Stimulated activated naive CD8-positive, alpha-beta T cell treated with anti-CD3 and anti-CD28 coated beads, Interleukin-15, Interleukin-2, amounts not matched to agents 100 ng/mL and 50 ng/mL, for 24 hours (primary cell): ENCODE measurements around the gene CCL8.

Experiments used
- H3K27ac Mint-ChIP-seq: one replicate; pipeline ENCODE4 v1.8.0; 2021; ENCODE audit warnings: mild to moderate bottlenecking, mixed read lengths
- H3K27me3 Mint-ChIP-seq: one replicate; pipeline ENCODE4 v1.8.0; 2021; ENCODE audit warnings: mixed read lengths
- H3K36me3 Mint-ChIP-seq: one replicate; pipeline ENCODE4 v1.8.0; 2021; ENCODE audit warnings: low read depth, mixed read lengths
- H3K4me1 Mint-ChIP-seq: one replicate; pipeline ENCODE4 v1.8.0; 2021; ENCODE audit warnings: low read depth, mixed read lengths
- H3K4me3 Mint-ChIP-seq: one replicate; pipeline ENCODE4 v1.8.0; 2021; ENCODE audit warnings: mild to moderate bottlenecking, mixed read lengths
- H3K9me3 Mint-ChIP-seq: one replicate; pipeline ENCODE4 v1.8.0; 2021; ENCODE audit warnings: mixed read lengths

Gene CCL8

GRCh38 chr17:34349751-34350150, 30.5 kb downstream of the CCL8 start:
- no peaks in the 10 kb centered on the region for H3K9me3 Mint-ChIP-seq
- H3K4me1 Mint-ChIP-seq, result no peaks in the 10 kb centered on the region
- peaks cover 24% of the 10 kb centered on the region for H3K27me3 Mint-ChIP-seq
- no peaks in the 10 kb centered on the region for H3K36me3 Mint-ChIP-seq
- H3K27ac Mint-ChIP-seq, result no peak overlapping the region
- H3K4me3 Mint-ChIP-seq, result no peak overlapping the region

DNA sequence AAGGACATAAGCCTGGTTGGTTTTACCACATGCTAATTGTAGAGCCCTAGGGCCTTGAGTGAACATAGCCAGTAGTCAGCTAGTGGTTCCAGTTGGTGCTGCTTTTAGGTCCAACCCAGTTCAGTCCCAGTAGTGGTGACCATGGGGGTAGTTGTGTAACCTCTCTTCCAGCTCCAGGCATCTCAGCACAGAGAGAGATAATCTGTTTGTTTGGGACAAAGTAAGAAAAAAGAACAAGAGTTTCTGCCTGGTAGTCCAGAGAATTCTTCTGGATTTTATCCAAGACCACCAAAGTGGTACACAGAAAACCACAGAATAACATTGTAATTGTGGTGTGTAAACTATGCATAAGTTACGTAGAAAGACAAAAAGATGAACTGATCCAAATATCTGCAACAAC, 31.9 kb downstream of the CCL8 start:
- Mint-ChIP-seq H3K27me3 (peaks cover 22% of the 10 kb centered on the region), H3K4me3 (no peak overlapping the region), H3K27ac (no peak overlapping the region), H3K4me1 (no peaks in the 10 kb centered on the region), H3K9me3 (no peaks in the 10 kb centered on the region), H3K36me3 (no peaks in the 10 kb centered on the region)

DNA sequence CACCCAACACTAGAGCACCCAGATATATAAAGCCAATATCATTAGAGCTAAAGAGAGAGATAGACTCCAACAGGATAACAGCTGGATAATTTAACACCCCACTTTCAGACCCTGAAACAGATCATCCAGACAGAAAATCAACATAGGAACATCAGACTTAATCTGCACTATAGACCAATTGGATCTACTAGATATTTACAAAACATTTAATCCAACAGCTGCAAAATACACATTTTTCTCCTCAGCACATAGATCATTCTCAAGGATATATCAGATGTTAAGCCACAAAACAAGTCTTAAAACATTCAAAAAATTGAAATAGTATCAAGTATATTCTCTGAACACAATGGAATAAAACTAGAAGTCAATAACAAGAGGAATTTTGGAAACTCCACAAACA, 33.0 kb downstream of the CCL8 start:
- H3K36me3 Mint-ChIP-seq, result no peaks in the 10 kb centered on the region
- no peaks in the 10 kb centered on the region for H3K9me3 Mint-ChIP-seq
- no peak overlapping the region for H3K27ac Mint-ChIP-seq
- H3K4me3 Mint-ChIP-seq, result no peak overlapping the region
- no peaks in the 10 kb centered on the region for H3K4me1 Mint-ChIP-seq
- H3K27me3 Mint-ChIP-seq, result peaks cover 19% of the 10 kb centered on the region

DNA sequence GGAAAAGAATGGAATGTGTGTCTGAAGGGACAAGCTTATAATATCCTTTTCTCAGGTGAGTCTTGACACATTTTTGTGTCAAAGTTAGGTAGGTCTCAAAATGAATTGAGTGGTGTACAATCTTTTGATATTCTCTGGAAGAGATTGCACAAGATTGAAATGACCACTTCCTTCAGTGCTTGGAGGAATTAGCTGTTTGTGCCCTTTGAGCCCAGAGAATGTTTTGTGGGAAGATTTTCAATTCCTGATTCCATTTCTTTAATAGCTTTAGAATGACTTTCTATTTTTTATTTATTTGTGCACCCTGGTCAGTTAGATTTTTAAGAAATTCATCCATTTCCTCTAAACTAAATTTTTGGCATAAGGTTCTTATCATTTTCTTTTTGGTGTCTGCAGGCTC, 35.4 kb downstream of the CCL8 start:
- H3K9me3 Mint-ChIP-seq, result no peaks in the 10 kb centered on the region
- peaks cover 14% of the 10 kb centered on the region for H3K27me3 Mint-ChIP-seq
- no peaks in the 10 kb centered on the region for H3K4me1 Mint-ChIP-seq
- no peaks in the 10 kb centered on the region for H3K36me3 Mint-ChIP-seq
- no peak overlapping the region for H3K4me3 Mint-ChIP-seq
- H3K27ac Mint-ChIP-seq, result no peak overlapping the region

DNA sequence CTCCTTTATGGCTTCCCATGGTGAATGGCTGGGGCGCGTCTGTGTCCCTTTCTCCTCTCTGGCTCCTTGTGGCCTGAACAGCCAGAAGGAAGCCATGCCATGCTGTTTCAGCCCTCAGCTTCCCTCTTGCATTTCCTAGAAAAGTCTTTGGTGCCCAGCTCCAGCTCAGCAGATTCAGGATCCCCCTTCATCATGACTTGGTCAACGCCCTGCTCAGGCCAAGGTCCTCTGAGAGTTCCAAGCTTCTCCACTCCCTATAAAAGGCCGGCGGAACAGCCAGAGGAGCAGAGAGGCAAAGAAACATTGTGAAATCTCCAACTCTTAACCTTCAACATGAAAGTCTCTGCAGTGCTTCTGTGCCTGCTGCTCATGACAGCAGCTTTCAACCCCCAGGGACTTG, 37.0 kb downstream of the CCL8 start, which contains the start of gene CCL13:
Gene CCL13 (plus strand): TSS at position 287 of the 400 bp plus-strand sequence. CDS start 47 bp downstream, at position 334.
- H3K36me3 Mint-ChIP-seq, result no peaks in the 10 kb centered on the region
- no peak within 1 kb of the TSS for H3K27ac Mint-ChIP-seq
- peaks cover 5% of the 10 kb centered on the region for H3K4me1 Mint-ChIP-seq
- peaks cover 14% of the 10 kb centered on the region for H3K27me3 Mint-ChIP-seq
- H3K9me3 Mint-ChIP-seq, result no peaks in the 10 kb centered on the region
- H3K4me3 Mint-ChIP-seq, result no peak within 1 kb of the TSS

DNA sequence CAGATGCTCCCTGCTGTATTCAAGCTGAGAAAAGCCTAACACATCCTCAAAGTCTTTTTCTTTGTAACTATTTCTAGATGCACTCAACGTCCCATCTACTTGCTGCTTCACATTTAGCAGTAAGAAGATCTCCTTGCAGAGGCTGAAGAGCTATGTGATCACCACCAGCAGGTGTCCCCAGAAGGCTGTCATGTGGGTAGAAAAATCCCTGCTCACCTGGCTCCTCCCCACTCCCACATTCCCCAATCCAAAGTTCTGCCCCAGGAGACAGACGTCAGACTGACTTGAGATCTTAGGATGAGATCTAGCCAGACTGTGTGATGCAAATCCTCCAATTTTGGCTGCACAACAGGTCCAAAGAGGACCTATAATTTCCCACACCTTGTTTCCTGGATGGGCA, 38.2 kb downstream of the CCL8 start:
- no peak overlapping the region for H3K4me3 Mint-ChIP-seq
- H3K9me3 Mint-ChIP-seq, result no peaks in the 10 kb centered on the region
- H3K27me3 Mint-ChIP-seq, result peaks cover 9% of the 10 kb centered on the region
- H3K36me3 Mint-ChIP-seq, result no peaks in the 10 kb centered on the region
- H3K4me1 Mint-ChIP-seq, result peaks cover 6% of the 10 kb centered on the region
- H3K27ac Mint-ChIP-seq, result no peak overlapping the region

DNA sequence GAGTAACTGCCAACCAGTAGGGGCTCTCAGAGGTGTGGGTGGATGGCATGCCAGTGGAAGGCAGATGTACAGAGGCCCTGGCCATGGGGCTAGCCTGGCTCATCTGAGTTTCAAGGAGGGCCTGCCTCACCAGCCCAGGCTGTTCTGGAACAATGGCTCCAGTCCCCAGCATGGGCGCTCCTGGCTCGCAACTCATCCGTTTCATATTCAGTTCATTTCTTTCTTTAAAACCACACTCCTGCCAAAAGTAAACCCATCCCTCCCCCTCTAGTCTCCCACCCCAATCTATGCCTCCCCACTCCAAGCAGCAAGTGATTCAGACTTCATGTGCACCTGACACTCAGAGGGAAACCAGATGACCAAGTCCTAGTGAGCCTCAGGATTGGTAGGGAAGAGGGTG, 39.4 kb downstream of the CCL8 start:
- no peaks in the 10 kb centered on the region for H3K9me3 Mint-ChIP-seq
- H3K36me3 Mint-ChIP-seq, result no peaks in the 10 kb centered on the region
- peaks cover 12% of the 10 kb centered on the region for H3K4me1 Mint-ChIP-seq
- H3K27me3 Mint-ChIP-seq, result peaks cover 14% of the 10 kb centered on the region
- H3K27ac Mint-ChIP-seq, result no peak overlapping the region
- H3K4me3 Mint-ChIP-seq, result no peak overlapping the region

- Mint-ChIP-seq H3K9me3 (no peaks in the 10 kb centered on the region), H3K36me3 (no peaks in the 10 kb centered on the region), H3K4me1 (peaks cover 22% of the 10 kb centered on the region), H3K27ac (no peak overlapping the region), H3K4me3 (no peak overlapping the region), H3K27me3 (peaks cover 13% of the 10 kb centered on the region)
Measured at GRCh38 chr17:34360601-34361270, 41.5 kb downstream of the CCL8 start.

DNA sequence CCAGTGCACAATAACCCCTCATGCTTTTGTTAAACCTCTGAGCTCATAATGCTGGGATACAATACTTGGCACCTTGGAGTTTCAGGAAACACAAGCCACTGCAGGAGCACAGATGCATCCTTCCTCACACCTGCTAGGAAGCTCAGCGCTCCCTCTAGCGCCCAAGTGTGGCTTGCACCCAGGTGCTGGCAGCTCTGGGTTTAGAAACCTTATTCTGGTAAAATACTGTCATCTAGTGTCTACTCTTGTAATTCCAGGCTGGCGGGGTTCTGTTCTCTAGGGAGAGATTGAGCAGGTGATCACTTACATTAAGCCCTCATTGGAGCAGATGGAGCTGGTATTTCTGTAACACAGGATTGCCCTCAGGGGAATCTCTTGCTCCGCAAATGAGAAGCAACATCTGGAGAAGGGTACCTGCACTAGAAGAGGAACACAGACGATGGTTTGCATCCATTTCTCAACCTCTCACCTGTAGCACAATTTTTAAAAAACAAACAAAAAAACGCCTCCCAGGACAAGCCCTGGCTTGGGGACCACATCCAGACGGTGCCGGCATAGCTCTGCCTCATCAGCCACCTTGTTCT, 42.3 kb downstream of the CCL8 start:
- Mint-ChIP-seq H3K36me3 (no peaks in the 10 kb centered on the region), H3K27ac (no peak overlapping the region), H3K27me3 (peaks cover 13% of the 10 kb centered on the region), H3K9me3 (no peaks in the 10 kb centered on the region), H3K4me3 (no peak overlapping the region), H3K4me1 (peaks cover 26% of the 10 kb centered on the region)

- Mint-ChIP-seq H3K27me3 (peaks cover 18% of the 10 kb centered on the region), H3K4me3 (no peak within 1 kb of the TSS), H3K36me3 (no peaks in the 10 kb centered on the region), H3K27ac (no peak within 1 kb of the TSS), H3K4me1 (peaks cover 26% of the 10 kb centered on the region), H3K9me3 (no peaks in the 10 kb centered on the region)
Measured at GRCh38 chr17:34363183-34363661, 44.0 kb downstream of the CCL8 start, which contains the start of gene CCL1. TSS of gene CCL1 (minus strand) at chr17:34363233. CDS start at chr17:34363161, 72 bp downstream.

GRCh38 chr17:34364751-34365150, 45.5 kb downstream of the CCL8 start:
- Mint-ChIP-seq H3K27ac (no peak overlapping the region), H3K4me1 (peaks cover 26% of the 10 kb centered on the region), H3K36me3 (no peaks in the 10 kb centered on the region), H3K27me3 (peaks cover 18% of the 10 kb centered on the region), H3K4me3 (no peak overlapping the region), H3K9me3 (no peaks in the 10 kb centered on the region)

DNA sequence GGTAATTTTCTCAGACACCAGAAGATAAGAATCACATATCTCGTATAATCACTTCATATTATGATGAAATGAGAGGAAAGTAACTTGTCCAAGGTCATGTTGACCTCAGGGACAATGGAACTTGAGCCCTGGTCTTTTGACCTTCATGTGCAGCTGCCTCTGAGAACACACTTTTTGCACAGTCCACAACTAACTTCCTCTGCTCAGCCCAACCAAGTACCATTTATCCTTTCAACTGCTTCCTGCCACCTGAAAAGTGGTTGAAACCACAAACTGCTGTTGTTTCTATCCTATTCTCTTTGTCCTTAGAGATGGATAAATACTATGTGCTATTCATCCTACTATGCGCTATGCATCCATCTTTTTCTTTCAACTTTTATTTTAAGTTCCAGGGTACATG, 46.1 kb downstream of the CCL8 start:
- Mint-ChIP-seq H3K36me3 (no peaks in the 10 kb centered on the region), H3K4me3 (no peak overlapping the region), H3K4me1 (peaks cover 26% of the 10 kb centered on the region), H3K27ac (no peak overlapping the region), H3K27me3 (peaks cover 18% of the 10 kb centered on the region), H3K9me3 (no peaks in the 10 kb centered on the region)

GRCh38 chr17:34366010-34366409, 46.8 kb downstream of the CCL8 start:
- H3K4me1 Mint-ChIP-seq, result peaks cover 28% of the 10 kb centered on the region
- no peaks in the 10 kb centered on the region for H3K9me3 Mint-ChIP-seq
- peaks cover 18% of the 10 kb centered on the region for H3K27me3 Mint-ChIP-seq
- H3K36me3 Mint-ChIP-seq, result no peaks in the 10 kb centered on the region
- no peak overlapping the region for H3K27ac Mint-ChIP-seq
- no peak overlapping the region for H3K4me3 Mint-ChIP-seq

- H3K36me3 Mint-ChIP-seq, result no peaks in the 10 kb centered on the region
- H3K27ac Mint-ChIP-seq, result no peak overlapping the region
Measured at GRCh38 chr17:34366529-34367107, 47.4 kb downstream of the CCL8 start.

GRCh38 chr17:34367486-34368195, 48.4 kb downstream of the CCL8 start:
- Mint-ChIP-seq H3K27me3 (peaks cover 13% of the 10 kb centered on the region), H3K4me3 (no peak overlapping the region), H3K9me3 (no peaks in the 10 kb centered on the region), H3K4me1 (peaks cover 32% of the 10 kb centered on the region), H3K27ac (no peak overlapping the region), H3K36me3 (no peaks in the 10 kb centered on the region)

More at GRCh38 chr17:34366529-34367107, 47.4 kb downstream of the CCL8 start:
- H3K9me3 Mint-ChIP-seq, result no peaks in the 10 kb centered on the region
- H3K27me3 Mint-ChIP-seq, result peaks cover 18% of the 10 kb centered on the region
- peaks cover 32% of the 10 kb centered on the region for H3K4me1 Mint-ChIP-seq
- no peak overlapping the region for H3K4me3 Mint-ChIP-seq
